Suprapubic skin (tissue), 4 donors: Measurements from ENCODE around the gene AP2S1. TPM values are rescaled to one million over a fixed set of nuclear protein-coding genes. Genes with fewer than 3 reads are reported as not detected.
"Not testable (repeated sequence)": the region's sequence is repeated elsewhere in the genome, so short reads cannot be mapped to it uniquely, and the experiment has no call there.

ENCODE experiments used
- DNase-seq, 2 donors: peaks; one replicate each; pipeline ENCODE4 v3.0.0-alpha.2; 2019; ENCODE audit warnings: low spot score in 2 of 2
- H3K27ac ChIP-seq: fragments of 200-600 bp; sonication (generic); one replicate; pipeline ENCODE4 v1.5.1; 2019
- H3K27me3 ChIP-seq: fragments of 200-600 bp; sonication (generic); one replicate; pipeline ENCODE4 v1.5.1; 2019
- H3K36me3 ChIP-seq: fragments of 200-600 bp; sonication (generic); one replicate; pipeline ENCODE4 v1.5.1; 2019
- H3K4me1 ChIP-seq: fragments of 200-600 bp; sonication (generic); one replicate; pipeline ENCODE4 v1.5.1; 2019
- H3K4me3 ChIP-seq: fragments of 200-600 bp; sonication (generic); one replicate; pipeline ENCODE4 v1.5.1; 2019; ENCODE audit warnings: mild to moderate bottlenecking
- H3K9me3 ChIP-seq: fragments of 200-600 bp; sonication (generic); one replicate; pipeline ENCODE4 v1.5.1; 2019
- EP300 ChIP-seq: sonication (generic); formaldehyde crosslinking; IDR thresholded peaks from one replicate; pipeline ENCODE4 v1.6.1; 2017; ENCODE audit warnings: antibody characterized with exemption
- POLR2A ChIP-seq, 2 donors: fragments of 450-650 bp; IDR thresholded peaks; one replicate each; pipeline ENCODE4 v1.6.1; 2017; ENCODE audit warnings: antibody characterized with exemption in 2 of 2, mild to moderate bottlenecking in 2 of 2, moderate library complexity in 2 of 2
- POLR2AphosphoS5 ChIP-seq, 3 donors: sonication (generic); formaldehyde crosslinking; IDR thresholded peaks; one replicate each; pipeline ENCODE4 v1.6.1; 2017; ENCODE audit warnings: antibody characterized with exemption in 3 of 3
- WGBS: methylation state at CpG from one replicate; pipeline ENCODE4 v1.1.5; 2018; 5-methylcytosine and 5-hydroxymethylcytosine counted together
- total RNA-seq, 4 donors: library from RNA; depleted of rRNA; stranded (reverse); fragments of >200 nt; gene quantifications; one replicate each; pipeline ENCODE4 v1.1.0, GENCODE V29; 2016
- TF ChIP-seq, protein P1 (sequence below), 2 donors: fragments of 200-600 bp in 1 of 2; fragments of 450-650 bp in 1 of 2; sonication (generic) in 1 of 2; IDR thresholded peaks; one replicate each; pipeline ENCODE4 v1.5.1; 2016 to 2019; ENCODE audit warnings: antibody characterized with exemption in 2 of 2, mild to moderate bottlenecking in 1 of 2, moderate library complexity in 1 of 2

AP2S1 gene
- total RNA-seq, 4 donors from 2014 or later: 50.6 to 93.3 (median 75.0) TPM

GRCh38 chr19:46828484-46828883 is 22.2 kb downstream of the AP2S1 start:
- WGBS: 53% methylated on average over 5 of the region's 5 CpGs
- TF ChIP-seq POLR2A (IDR thresholded peaks at IDR 0.05) (no peak), EP300 (no peak), POLR2AphosphoS5 (IDR thresholded peaks at IDR 0.05) (no peak)
- TF ChIP-seq, protein P1, sequence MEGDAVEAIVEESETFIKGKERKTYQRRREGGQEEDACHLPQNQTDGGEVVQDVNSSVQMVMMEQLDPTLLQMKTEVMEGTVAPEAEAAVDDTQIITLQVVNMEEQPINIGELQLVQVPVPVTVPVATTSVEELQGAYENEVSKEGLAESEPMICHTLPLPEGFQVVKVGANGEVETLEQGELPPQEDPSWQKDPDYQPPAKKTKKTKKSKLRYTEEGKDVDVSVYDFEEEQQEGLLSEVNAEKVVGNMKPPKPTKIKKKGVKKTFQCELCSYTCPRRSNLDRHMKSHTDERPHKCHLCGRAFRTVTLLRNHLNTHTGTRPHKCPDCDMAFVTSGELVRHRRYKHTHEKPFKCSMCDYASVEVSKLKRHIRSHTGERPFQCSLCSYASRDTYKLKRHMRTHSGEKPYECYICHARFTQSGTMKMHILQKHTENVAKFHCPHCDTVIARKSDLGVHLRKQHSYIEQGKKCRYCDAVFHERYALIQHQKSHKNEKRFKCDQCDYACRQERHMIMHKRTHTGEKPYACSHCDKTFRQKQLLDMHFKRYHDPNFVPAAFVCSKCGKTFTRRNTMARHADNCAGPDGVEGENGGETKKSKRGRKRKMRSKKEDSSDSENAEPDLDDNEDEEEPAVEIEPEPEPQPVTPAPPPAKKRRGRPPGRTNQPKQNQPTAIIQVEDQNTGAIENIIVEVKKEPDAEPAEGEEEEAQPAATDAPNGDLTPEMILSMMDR (IDR thresholded peaks at IDR 0.05): no peak
- H3K9me3 ChIP-seq: no peaks in the 10 kb centered on the region
- H3K27ac ChIP-seq: no peak overlapping the region
- H3K4me3 ChIP-seq: no peak overlapping the region
- no peaks in the 10 kb centered on the region for H3K27me3 ChIP-seq
- H3K4me1 ChIP-seq: peaks cover 6% of the 10 kb centered on the region
- DNase-seq: no peak
- H3K36me3 ChIP-seq: no peaks in the 10 kb centered on the region

GRCh38 chr19:46825731-46826055 is 25.0 kb downstream of the AP2S1 start:
- H3K4me3 ChIP-seq: no peak overlapping the region
- WGBS: 77% methylated on average over 5 of the region's 5 CpGs
- H3K36me3 ChIP-seq: no peaks in the 10 kb centered on the region
- H3K9me3 ChIP-seq: no peaks in the 10 kb centered on the region
- no peak for TF ChIP-seq POLR2A (IDR thresholded peaks at IDR 0.05)
- no peak for TF ChIP-seq POLR2AphosphoS5 (IDR thresholded peaks at IDR 0.05)
- TF ChIP-seq, protein P1 (IDR thresholded peaks at IDR 0.05): no peak
- no peak for TF ChIP-seq EP300
- no peak overlapping the region for H3K27ac ChIP-seq
- no peak for DNase-seq
- H3K27me3 ChIP-seq: no peaks in the 10 kb centered on the region
- peaks cover 25% of the 10 kb centered on the region for H3K4me1 ChIP-seq

DNA sequence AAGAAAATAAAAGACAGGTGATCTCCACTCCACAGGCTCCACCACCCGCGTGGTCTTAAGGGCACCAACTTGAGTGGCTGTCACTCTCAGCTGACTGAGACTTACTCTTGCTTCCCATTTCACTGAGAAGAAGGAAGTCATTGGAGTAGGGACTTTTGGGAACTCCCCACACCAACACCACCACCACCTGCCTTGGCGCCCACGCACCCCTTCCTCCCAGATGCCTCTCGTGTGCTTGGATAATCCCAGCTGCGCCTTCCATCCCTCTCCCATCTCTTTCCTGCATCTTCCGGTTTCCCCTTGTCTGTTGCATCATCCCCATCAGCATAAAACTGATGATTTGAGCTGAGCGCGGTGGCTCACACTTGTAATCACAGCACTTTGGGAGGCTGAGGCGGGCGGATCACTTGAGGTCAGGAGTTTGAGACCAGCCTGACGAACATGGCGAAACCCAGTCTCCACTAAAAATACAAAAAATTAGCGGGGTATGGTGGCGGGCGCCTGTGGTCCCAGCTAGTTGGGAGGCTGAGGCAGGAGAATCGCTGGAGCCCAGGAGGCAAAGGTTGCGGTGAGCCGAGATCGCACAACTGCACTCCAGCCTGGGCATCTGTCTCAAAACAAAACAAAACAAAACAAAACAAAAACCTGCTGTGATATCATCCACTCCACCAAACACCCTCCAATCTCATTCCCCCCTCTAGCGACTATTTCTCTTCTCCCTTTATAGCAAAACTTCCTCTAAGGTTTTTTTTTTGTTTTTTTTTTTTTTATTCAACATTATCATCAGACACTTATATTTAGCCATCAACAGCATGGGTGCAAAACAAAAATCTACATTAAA is 25.5 kb downstream of the AP2S1 start:
- Histone ChIP-seq H3K4me1 (peaks cover 31% of the 10 kb centered on the region), H3K27me3 (no peaks in the 10 kb centered on the region), H3K4me3 (no peak overlapping the region), H3K27ac (no peak overlapping the region), H3K36me3 (no peaks in the 10 kb centered on the region), H3K9me3 (no peaks in the 10 kb centered on the region)
- TF ChIP-seq EP300: no peak
- TF ChIP-seq POLR2A (IDR thresholded peaks at IDR 0.05): no peak
- TF ChIP-seq, protein P1 (IDR thresholded peaks at IDR 0.05): no peak
- no peak for TF ChIP-seq POLR2AphosphoS5 (IDR thresholded peaks at IDR 0.05)
- 84% methylated on average over 21 of the region's 21 CpGs for WGBS
- DNase-seq: no peak

DNA sequence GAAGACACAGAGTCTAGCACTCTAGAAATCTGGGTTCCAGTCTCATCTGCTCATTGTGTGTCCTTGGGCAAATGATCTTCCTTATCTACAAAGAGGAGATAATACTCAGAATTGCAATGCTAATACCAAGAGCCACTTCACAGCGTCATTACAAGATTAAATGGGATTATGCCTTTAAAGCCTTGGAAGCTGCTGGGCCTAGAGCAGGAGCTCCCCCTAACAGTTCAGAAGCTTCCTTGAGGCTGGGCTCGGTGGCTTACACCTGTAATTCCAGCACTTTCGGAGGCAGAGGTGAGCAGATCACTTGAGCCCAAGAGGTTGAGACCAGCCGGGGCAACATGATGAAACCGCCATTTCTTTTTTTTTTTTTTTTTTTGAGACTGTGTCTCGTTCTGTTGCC is 27.6 kb downstream of the AP2S1 start:
- Histone ChIP-seq H3K36me3 (no peaks in the 10 kb centered on the region), H3K9me3 (no peaks in the 10 kb centered on the region), H3K4me3 (no peak overlapping the region), H3K4me1 (peaks cover 30% of the 10 kb centered on the region), H3K27me3 (no peaks in the 10 kb centered on the region), H3K27ac (no peak overlapping the region)
- WGBS: 93% methylated on average over 6 of the region's 6 CpGs
- DNase-seq: no peak
- TF ChIP-seq POLR2AphosphoS5 (IDR thresholded peaks at IDR 0.05): no peak
- TF ChIP-seq, protein P1 (IDR thresholded peaks at IDR 0.05): no peak
- no peak for TF ChIP-seq EP300
- no peak for TF ChIP-seq POLR2A (IDR thresholded peaks at IDR 0.05)

DNA sequence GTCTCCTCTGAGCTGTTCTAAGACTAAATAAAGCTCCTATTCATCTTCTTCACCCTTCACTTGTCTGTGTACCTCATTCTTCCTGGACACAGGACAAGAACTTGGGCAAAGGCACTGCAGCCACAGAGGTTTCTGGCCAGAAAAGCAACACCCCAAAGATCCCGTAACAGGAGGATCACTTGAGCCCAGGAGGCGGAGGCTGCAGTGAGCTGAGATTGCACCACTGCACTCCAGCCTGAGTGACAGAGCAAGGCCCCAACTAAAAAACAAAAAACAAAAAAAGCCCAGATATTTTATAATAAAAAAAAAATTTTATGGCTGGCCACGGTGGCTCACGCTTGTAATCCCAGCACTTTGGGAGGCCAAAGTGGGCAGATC is 28.2 kb downstream of the AP2S1 start:
- H3K27me3 ChIP-seq, H3K9me3 ChIP-seq, H3K4me3 ChIP-seq, H3K36me3 ChIP-seq, DNase-seq: not testable (repeated sequence)
- 77% methylated on average over 4 of the region's 4 CpGs for WGBS
- peak overlapping the region; percentile 44 for H3K27ac ChIP-seq
- H3K4me1 ChIP-seq: peaks cover 30% of the 10 kb centered on the region
